Measurements from ENCODE around the gene TCAP.

GRCh38 chr17:39670746-39671145 lies 5.6 kb downstream of the TCAP start:
- no peak for TF ChIP-seq CTCF (IDR thresholded peaks at IDR 0.05)
- TF ChIP-seq POLR2AphosphoS5 (IDR thresholded peaks at IDR 0.05), result no peak
